Small intestine (tissue), 7 donors: Measurements from ENCODE around the gene CTAGE6. TPM values are rescaled to one million over a fixed set of nuclear protein-coding genes. Genes with fewer than 3 reads are reported as not detected.
"Not testable (repeated sequence)": the region's sequence is repeated elsewhere in the genome, so short reads cannot be mapped to it uniquely, and the experiment has no call there.

Source experiments
- DNase-seq, 2 donors: peaks; one replicate each; pipeline versions ENCODE4 v3.0.0 to v3.0.0-alpha.2; 2013
- FAIRE-seq: peaks from 2 replicates; lab custom pipeline; 2012; peaks lifted over from hg19 to GRCh38; lab: Jason Lieb, UNC
- H3K27ac ChIP-seq, 3 donors: one replicate each; pipeline ENCODE4 v1.5.1; 2013; ENCODE audit warnings: low read length in 2 of 3, mild to moderate bottlenecking in 2 of 3, control low read depth in 1 of 3, inconsistent platforms in 1 of 3, low read depth in 1 of 3, moderate library complexity in 1 of 3
- H3K27me3 ChIP-seq, 3 donors: one replicate each; pipeline ENCODE4 v1.6.1; 2013; ENCODE audit warnings: low read length in 3 of 3, inconsistent platforms in 1 of 3; ENCODE audit not compliant: control insufficient read depth in 3 of 3, insufficient read depth in 3 of 3
- H3K36me3 ChIP-seq, 3 donors: one replicate each; pipeline ENCODE4 v1.6.1; 2013; ENCODE audit warnings: low read length in 3 of 3, inconsistent platforms in 1 of 3, low read depth in 1 of 3, mild to moderate bottlenecking in 1 of 3, moderate library complexity in 1 of 3; ENCODE audit not compliant: control insufficient read depth in 3 of 3, insufficient read depth in 2 of 3
- H3K4me1 ChIP-seq, 3 donors: one replicate each; pipeline ENCODE4 v1.6.1; 2013; ENCODE audit warnings: low read length in 2 of 3, inconsistent platforms in 1 of 3, low read depth in 1 of 3, mild to moderate bottlenecking in 1 of 3, moderate library complexity in 1 of 3; ENCODE audit not compliant: control insufficient read depth in 3 of 3, insufficient read depth in 2 of 3
- H3K4me3 ChIP-seq, 3 donors: one replicate each; pipeline ENCODE4 v1.5.1; 2013; ENCODE audit warnings: low read length in 3 of 3, control low read depth in 1 of 3, inconsistent platforms in 1 of 3, low read depth in 1 of 3, mild to moderate bottlenecking in 1 of 3, moderate library complexity in 1 of 3
- H3K9me3 ChIP-seq, 2 donors: one replicate each; pipeline ENCODE4 v1.6.1; 2013; ENCODE audit warnings: low read depth in 1 of 2, low read length in 1 of 2; ENCODE audit not compliant: control insufficient read depth in 2 of 2, insufficient read depth in 1 of 2
- WGBS, 3 donors: extraction: QIAGEN DNeasy Blood & Tissue Kit; methylation state at CpG; one replicate each; pipeline ENCODE4 v1.1.7; 2013; 5-methylcytosine and 5-hydroxymethylcytosine counted together
- polyA plus RNA-seq, 4 donors: library from polyadenylated mRNA; stranded (reverse) in 3 of 4; unstranded in 1 of 4; fragments of 200-250 nt in 3 of 4; fragments of 120-200 nt in 1 of 4; gene quantifications; one replicate each; pipeline versions ENCODE4 v1.2.1 to v1.2.3, GENCODE V29; 2013
- donor health status: healthy with polysubstance abuse.
- donor health status: control.
- donor health status: control.
- donor health status: Bipolar disorder and iron deficiency.
- donor health status: healthy.

The CTAGE6 gene
- polyA plus RNA-seq, 4 donors, result not detected

DNA sequence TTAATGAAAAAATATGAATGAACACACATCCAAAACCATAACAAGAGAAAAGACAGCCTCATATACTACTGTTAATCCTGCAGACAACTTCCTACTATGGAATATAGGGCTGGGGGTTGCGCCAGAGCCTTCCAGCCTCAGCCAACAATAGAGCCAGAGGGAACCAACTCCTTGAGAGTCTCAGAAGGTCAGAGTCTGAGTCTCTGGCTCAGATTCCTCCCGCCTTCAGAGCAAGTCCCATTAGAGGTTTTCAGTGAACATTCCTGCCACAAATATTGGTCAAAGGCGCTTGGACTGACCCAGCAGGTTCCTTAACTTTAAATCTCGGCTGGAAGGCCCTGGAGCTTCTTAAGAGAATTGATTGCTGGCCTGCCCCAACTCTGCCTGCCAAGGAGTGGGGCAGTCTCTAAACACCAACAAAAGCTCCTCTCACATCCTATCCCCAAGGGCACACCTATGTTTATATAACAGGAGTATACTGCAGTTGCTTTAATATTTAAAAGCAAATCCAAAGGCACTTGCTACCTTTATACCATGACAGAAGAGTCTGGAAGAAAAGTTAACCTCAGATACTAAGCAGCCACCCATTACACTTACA, 45.7 kb downstream of the CTAGE6 start:
- H3K27me3 ChIP-seq, H3K36me3 ChIP-seq, H3K4me3 ChIP-seq, FAIRE-seq, DNase-seq, H3K9me3 ChIP-seq, H3K4me1 ChIP-seq, H3K27ac ChIP-seq: not testable (repeated sequence)
- WGBS, 3 donors, result no CpG with 5 or more reads among the region's 4 CpGs

DNA sequence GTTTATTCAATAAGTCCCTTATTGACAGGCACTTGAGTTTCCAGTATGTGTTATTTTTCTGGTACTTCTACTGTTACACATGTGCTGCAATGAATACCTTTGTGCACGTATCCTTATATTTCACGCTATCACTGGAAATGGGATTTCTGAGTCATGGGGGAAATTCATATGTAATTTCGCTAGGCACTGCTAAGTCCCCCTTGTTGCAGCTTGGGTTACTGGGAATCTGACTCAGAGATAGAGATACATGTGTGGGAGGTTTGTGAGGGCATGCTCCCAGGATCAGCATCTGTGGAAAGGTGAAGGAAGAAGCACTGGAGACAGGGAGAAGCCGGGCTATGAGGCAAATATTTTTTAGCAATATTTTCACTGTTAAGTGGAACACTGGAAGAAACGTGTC, 47.6 kb downstream of the CTAGE6 start:
- H3K9me3 ChIP-seq, FAIRE-seq, H3K4me1 ChIP-seq, H3K36me3 ChIP-seq, H3K27ac ChIP-seq, DNase-seq, H3K27me3 ChIP-seq, H3K4me3 ChIP-seq: not testable (repeated sequence)
- 88 to 94% methylated on average over 3 of the region's 5 CpGs; no CpG with 5 or more reads in 1 of the 3 donors for WGBS, 3 donors

Other genes with a start within 250 kb of the CTAGE6 start
- gene CTAGE15, start 185.9 kb downstream of the CTAGE6 start, polyA plus RNA-seq, result 1 to 10 TPM in 1 of 4 donors, under 1 TPM in 3; 0.33 to 5.0 (median 0.72) TPM
- gene TCAF2, start 136.7 kb downstream of the CTAGE6 start, polyA plus RNA-seq, result under 1 TPM; 0.22 to 0.87 (median 0.68) TPM
- 10 to 100 TPM in 2 of 4 donors, 1 to 10 TPM in 2; 8.1 to 60.5 (median 12.9) TPM for gene TCAF1, start 144.5 kb upstream of the CTAGE6 start, polyA plus RNA-seq
- not detected for gene OR2F2, start 177.5 kb upstream of the CTAGE6 start, polyA plus RNA-seq
- gene OR2F1, start 197.1 kb upstream of the CTAGE6 start, polyA plus RNA-seq, result under 1 TPM in 1 of 4 donors, not detected in 3; 0.03 TPM
- under 1 TPM in 1 of 4 donors, not detected in 3; 0.01 TPM for gene OR6B1, start 242.6 kb upstream of the CTAGE6 start, polyA plus RNA-seq